HG03469 (cell line): ENCODE data around the gene TICAM1.
"Not testable (repeated sequence)": the region's sequence is repeated elsewhere in the genome, so short reads cannot be mapped to it uniquely, and the experiment has no call there.

Experiments
- ATAC-seq: cut with Tn5 transposase; IDR thresholded peaks from one replicate; pipeline ENCODE4 v1.9.1; 2021; ENCODE audit warnings: mild to moderate bottlenecking, moderate library complexity, moderate number of reproducible peaks; ENCODE audit not compliant: unreplicated experiment

The TICAM1 gene

GRCh38 chr19:4831304-4831978 lies at the start of gene TICAM1:
Gene TICAM1 (minus strand): TSS chr19:4831712. CDS start chr19:4818377, 13,335 bp downstream.
- ATAC-seq, result no peak

GRCh38 chr19:4879041-4879440 lies 47.5 kb upstream of the TICAM1 start:
- ATAC-seq, result no peak

- no peak for ATAC-seq
These were observed 47.0 kb upstream of the TICAM1 start for GRCh38 chr19:4878491-4878968.

- no peak for ATAC-seq
These were observed 46.4 kb upstream of the TICAM1 start for GRCh38 chr19:4877753-4878490.

- ATAC-seq, result no peak
These were observed 42.4 kb upstream of the TICAM1 start for GRCh38 chr19:4873930-4874329.

GRCh38 chr19:4871711-4872110 lies 40.2 kb upstream of the TICAM1 start:
- ATAC-seq, result no peak

DNA sequence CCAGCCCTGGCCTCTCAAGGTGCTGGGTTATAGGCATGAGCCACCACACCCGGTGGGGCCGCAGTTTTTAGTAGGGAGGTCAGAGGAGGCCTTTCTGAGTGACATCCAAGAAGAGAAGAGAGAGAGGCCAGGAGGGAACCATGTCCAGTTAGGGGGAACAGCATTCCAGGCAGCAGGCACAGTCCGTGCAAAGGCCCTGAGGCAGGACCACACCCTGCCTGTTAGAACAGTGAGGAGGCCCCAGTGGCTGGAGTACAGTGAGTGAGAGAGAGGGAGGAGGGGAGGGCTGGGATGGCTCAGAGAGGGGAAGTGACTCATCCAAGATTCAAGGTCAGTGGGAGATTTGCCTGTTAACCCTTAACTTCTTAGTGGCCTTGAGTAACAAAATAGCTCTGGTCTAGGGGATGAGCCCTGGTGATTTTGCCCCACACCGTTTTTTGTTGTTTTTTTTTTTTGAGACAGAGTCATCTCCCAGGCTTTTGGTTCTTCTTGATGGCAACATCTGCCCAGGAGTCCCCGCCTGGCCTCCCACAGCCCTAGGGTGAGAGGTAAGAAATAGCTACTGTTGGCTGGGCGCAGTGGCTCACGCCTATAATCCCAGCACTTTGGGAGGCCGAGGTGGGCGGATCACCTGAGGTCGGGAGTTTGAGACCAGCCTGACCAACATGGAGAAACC lies 38.7 kb upstream of the TICAM1 start:
- ATAC-seq, result no peak

DNA sequence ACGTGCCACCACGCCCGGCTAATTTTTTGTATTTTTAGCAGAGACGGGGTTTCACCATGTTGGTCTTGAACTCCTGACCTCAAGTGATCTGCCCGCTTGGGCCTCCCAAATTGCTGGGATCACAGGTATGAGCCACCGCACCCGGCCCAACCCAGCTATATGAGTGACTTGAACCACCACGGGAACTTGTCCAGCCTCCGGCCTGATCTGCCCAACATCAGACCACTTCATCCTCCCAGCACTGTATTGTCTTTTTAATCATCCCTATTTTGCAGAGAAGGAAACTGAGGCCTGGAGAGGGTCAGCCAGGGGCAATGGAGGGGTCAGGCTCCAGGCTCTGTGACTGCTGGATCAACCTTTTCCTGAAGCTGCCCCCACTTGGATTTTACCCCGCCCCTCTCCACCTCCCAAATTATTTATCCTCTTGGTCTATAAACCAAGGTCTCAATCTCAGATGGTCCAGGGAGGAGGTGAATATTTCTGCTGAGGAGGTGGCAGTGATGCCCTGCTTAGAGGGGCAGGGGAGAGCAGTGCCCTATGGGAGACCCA lies 36.8 kb upstream of the TICAM1 start:
- ATAC-seq, result no peak

GRCh38 chr19:4867534-4868285 lies 36.2 kb upstream of the TICAM1 start, which contains the start of gene PLIN3:
Gene PLIN3 (minus strand): TSS chr19:4867667. CDS start chr19:4861394, 6,273 bp downstream.
- no peak for ATAC-seq

- no peak for ATAC-seq
These were observed 35.3 kb upstream of the TICAM1 start for GRCh38 chr19:4866595-4867424.

- no peak for ATAC-seq
These were observed 29.6 kb upstream of the TICAM1 start for GRCh38 chr19:4861147-4861546.

DNA sequence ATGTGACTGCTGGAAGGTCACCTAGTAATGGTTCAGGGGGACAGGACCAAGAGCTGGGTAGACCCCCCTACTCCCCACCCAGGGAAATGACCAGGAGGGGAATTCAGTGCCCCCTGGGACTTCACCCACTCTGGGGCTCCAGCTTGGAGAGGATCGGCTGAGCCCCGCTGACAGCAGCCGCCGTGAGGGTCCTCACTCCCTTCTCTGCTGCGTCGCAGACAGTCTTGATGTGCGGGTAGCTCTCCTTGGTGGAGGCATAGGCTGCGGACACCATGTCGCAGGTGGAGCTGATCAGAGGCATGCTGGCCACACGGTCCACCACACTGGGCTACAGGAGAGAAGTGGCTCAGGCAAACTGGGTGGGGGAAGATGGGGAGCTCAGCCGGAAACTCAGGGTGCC lies 28.2 kb upstream of the TICAM1 start:
- ATAC-seq, result no peak

DNA sequence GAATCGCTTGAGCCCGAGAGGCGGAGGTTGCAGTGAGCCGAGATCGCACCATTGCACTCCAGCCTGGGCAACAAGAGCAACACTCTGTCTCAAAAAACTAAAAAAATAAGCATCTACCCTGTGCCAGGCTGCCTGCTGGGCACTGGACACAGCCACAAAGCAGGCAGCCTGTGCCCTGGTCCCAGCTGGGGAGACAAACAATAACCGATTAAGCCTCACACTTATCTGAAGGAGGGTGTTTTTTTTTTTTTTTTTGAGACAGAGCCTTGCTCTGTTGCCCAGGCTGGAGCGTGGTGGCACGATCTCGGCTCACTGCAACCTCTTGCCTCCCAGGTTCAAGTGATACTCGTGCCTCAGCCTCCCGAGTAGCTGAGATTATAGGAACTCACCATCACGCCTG lies 25.0 kb upstream of the TICAM1 start:
- not testable (repeated sequence) for ATAC-seq

DNA sequence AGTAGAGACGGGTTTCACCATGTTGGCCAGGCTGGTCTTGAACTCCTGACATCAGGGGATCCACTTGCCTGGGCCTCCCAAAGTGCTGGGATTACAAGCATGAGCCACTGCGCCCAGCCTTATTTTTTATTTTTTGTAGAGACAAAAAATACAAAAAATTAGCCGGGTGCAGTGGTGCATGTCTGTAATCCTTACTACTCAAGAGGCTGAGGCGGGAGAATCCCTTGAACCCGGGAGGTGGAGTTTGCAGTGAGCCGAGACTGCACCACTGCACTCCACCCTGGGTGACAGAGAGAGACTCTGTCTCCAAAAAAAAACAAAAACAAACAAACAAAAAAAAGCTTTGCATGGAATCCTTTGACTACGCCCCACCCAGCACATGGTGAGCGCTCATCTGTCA lies 22.0 kb upstream of the TICAM1 start:
- ATAC-seq, result not testable (repeated sequence)

DNA sequence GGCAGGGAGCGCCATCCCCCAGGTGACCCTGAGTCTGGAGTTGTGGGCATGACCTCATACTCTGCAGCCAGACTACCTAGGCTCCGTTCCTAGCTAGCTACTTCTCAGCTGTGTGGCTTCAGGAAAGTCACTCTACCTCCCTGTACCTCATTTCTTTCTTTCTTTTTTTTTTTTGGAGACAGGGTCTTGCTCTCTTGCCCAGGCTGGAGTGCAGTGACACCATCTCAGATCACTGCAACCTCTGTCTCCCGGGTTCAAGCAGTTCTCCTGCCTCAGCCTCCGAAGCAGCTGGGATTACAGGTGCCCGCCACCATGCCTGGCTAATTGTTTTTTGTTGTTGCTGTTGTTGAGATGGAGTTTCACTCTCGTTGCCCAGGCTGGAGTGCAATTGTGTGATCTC lies 21.0 kb upstream of the TICAM1 start:
- no peak for ATAC-seq

GRCh38 chr19:4851551-4852290 lies 20.2 kb upstream of the TICAM1 start:
- no peak for ATAC-seq

DNA sequence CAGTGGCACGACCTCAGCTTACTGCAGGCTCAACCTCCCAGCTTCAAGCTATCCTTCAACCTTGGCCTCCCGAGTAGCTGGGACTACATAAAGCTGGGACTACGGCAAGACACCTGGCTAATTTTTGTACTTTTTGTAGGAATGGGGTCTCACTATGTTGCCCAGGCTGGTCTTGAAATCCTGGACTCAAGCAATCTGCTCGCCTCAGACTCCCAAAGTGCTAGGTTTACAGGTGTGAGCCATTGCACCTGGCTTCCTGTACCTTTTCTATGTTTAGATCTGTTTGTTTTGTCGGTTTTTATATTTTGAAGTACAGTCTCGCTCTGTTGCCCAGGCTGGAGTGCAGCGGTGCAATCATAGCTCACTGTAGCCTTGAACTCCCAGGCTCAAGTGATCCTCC lies 17.5 kb upstream of the TICAM1 start:
- no peak for ATAC-seq

DNA sequence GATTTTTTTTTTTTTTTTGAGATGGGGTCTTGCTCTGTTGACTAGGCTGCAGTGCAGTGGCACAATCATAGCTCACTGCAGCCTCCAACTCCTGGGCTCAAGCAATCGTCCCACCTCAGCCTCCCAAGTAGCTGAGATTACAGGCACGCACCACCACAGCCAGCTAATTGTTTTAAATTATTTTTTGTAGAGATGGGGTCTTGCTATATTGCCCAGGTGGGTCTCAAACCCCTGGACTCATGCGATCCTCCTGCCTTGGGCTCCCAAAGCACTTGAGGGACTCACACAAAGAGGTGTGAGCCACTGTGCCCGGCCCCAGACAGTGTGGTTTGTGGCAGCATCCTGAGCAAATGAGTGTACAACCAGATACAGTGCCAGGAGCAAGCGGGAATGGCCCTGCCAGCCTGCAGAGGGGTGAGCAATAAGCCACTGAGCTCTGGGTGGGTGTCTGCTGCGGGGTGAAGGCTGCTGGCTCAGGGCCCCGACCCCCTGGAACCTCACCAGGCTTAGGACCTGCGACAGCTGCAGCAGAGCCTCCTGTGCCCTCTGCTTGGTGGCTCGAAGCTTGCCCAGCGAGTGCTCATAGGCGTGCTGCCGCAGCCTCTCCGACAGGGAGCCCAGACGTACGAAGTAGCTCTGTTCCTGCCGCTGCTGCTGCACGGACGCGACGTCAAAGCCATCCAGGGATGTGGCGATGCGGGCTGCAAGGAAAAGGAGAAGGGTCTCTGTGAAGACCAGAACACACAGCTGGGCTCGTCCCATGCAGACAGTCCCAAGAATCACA lies 15.9 kb upstream of the TICAM1 start:
- no peak for ATAC-seq
